Measurements from ENCODE around the gene DGCR8. TPM values are rescaled to one million over a fixed set of nuclear protein-coding genes. Genes with fewer than 3 reads are reported as not detected.

The DGCR8 gene
- total RNA-seq, 4 donors from 2014 or later: 16.9 to 27.6 (median 25.5) TPM

DNA sequence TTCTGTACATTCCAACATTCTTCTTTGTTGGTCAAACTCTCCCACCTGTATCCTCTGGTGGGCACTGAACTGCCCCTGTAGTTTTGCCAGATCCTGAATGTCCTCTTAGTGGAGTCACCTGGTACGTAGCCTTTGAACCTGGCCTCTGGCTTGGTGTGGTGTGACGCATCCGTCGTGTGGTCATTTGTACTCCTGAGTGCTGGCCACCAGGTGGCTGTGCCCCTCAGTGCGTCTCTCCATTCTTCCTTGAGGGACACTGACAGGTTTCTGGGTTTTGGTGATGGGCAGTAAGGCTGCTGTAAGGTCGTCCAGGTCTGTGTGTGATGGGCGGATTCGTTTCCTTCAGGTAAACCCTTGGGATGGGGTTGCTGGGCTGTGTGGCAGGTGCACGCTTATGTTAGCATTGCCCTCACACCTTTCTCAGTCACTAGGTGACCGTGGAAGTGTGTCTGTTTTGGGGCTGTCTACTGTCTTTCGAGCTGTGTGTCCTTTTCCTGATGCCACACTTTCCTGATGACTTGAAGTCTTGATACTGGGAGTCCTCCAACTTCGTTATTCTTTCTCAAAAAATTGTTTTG is 22.3 kb downstream of the DGCR8 start:
- 74 to 78% methylated on average over 3 to 4 of the region's 12 CpGs for WGBS, 2 donors (ENCODE audit: low coverage in 1 of 2)
- no peak overlapping the region for H3K4me3 ChIP-seq
- H3K36me3 ChIP-seq: peaks cover 0 to 98% of the 10 kb centered on the region in 2 donors
- TF ChIP-seq, protein P1, sequence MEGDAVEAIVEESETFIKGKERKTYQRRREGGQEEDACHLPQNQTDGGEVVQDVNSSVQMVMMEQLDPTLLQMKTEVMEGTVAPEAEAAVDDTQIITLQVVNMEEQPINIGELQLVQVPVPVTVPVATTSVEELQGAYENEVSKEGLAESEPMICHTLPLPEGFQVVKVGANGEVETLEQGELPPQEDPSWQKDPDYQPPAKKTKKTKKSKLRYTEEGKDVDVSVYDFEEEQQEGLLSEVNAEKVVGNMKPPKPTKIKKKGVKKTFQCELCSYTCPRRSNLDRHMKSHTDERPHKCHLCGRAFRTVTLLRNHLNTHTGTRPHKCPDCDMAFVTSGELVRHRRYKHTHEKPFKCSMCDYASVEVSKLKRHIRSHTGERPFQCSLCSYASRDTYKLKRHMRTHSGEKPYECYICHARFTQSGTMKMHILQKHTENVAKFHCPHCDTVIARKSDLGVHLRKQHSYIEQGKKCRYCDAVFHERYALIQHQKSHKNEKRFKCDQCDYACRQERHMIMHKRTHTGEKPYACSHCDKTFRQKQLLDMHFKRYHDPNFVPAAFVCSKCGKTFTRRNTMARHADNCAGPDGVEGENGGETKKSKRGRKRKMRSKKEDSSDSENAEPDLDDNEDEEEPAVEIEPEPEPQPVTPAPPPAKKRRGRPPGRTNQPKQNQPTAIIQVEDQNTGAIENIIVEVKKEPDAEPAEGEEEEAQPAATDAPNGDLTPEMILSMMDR (IDR thresholded peaks at IDR 0.05): no peak
- TF ChIP-seq POLR2A (IDR thresholded peaks at IDR 0.05): no peak
- no peak for TF ChIP-seq POLR2AphosphoS5 (IDR thresholded peaks at IDR 0.05)
- no peak for TF ChIP-seq EP300 (IDR thresholded peaks at IDR 0.05)
- no peaks in the 10 kb centered on the region for H3K27me3 ChIP-seq
- no peaks in the 10 kb centered on the region for H3K9me3 ChIP-seq
- H3K4me1 ChIP-seq: no peaks in the 10 kb centered on the region
- ATAC-seq: no peak
- H3K27ac ChIP-seq: no peak overlapping the region

- WGBS, 2 donors (ENCODE audit: low coverage in 1 of 2): 90% methylated on average over 3 of the region's 7 CpGs; no CpG with 5 or more reads in 1 of the 2 donors
- no peak overlapping the region for H3K4me3 ChIP-seq
- no peaks in the 10 kb centered on the region for H3K27me3 ChIP-seq
- H3K4me1 ChIP-seq: no peaks in the 10 kb centered on the region
- no peak overlapping the region for H3K27ac ChIP-seq
- no peak for ATAC-seq
- no peaks in the 10 kb centered on the region for H3K9me3 ChIP-seq
- H3K36me3 ChIP-seq: peaks cover 0 to 98% of the 10 kb centered on the region in 2 donors
- TF ChIP-seq, protein P1 (IDR thresholded peaks at IDR 0.05): no peak
- TF ChIP-seq POLR2A (IDR thresholded peaks at IDR 0.05): no peak
- no peak for TF ChIP-seq POLR2AphosphoS5 (IDR thresholded peaks at IDR 0.05)
- no peak for TF ChIP-seq EP300 (IDR thresholded peaks at IDR 0.05)
Measured at GRCh38 chr22:20105456-20106204, 25.6 kb downstream of the DGCR8 start.

DNA sequence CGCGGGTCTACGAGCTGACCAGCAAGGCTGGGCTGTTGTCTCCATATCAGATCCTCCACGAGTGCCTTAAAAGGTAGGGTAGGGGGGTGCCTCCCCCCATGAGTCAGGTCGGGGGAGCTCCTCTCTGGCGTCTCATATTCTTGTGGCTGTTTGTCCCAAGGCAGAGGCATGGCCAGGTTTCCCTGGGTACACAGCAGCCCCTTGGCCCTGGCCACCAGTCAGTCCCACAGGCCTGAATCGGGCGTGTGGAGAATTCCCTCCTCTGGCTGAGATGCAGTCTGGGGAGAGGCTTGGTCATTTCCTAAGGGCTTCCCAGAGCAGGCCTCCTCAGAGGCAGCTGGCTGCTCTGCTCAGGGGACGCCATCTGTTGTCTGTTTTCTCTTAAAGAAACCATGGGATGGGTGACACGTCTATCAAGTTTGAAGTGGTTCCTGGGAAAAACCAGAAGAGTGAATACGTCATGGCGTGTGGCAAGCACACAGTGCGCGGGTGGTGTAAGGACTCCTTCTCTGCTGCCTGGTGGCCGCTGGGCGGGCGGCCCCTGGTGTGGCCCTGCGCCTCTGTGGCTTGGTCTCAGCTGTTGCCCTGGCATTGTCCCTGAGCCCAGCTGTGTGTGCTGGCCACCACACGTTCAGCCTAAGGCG is 26.3 kb downstream of the DGCR8 start:
- TF ChIP-seq EP300 (IDR thresholded peaks at IDR 0.05) (no peak), POLR2AphosphoS5 (IDR thresholded peaks at IDR 0.05) (no peak), POLR2A (IDR thresholded peaks at IDR 0.05) (no peak)
- TF ChIP-seq, protein P1 (IDR thresholded peaks at IDR 0.05): no peak
- no peaks in the 10 kb centered on the region for H3K9me3 ChIP-seq
- no peaks in the 10 kb centered on the region for H3K27me3 ChIP-seq
- H3K36me3 ChIP-seq: peaks cover 0 to 98% of the 10 kb centered on the region in 2 donors
- H3K4me3 ChIP-seq: no peak overlapping the region
- 75% methylated on average over 5 of the region's 20 CpGs; no CpG with 5 or more reads in 1 of the 2 donors for WGBS, 2 donors (ENCODE audit: low coverage in 1 of 2)
- H3K27ac ChIP-seq: no peak overlapping the region
- no peak for ATAC-seq
- H3K4me1 ChIP-seq: no peaks in the 10 kb centered on the region

GRCh38 chr22:20106849-20107237 is 26.8 kb downstream of the DGCR8 start:
- ATAC-seq: no peak
- no peaks in the 10 kb centered on the region for H3K9me3 ChIP-seq
- H3K27ac ChIP-seq: no peak overlapping the region
- no peak for TF ChIP-seq POLR2AphosphoS5 (IDR thresholded peaks at IDR 0.05)
- H3K4me3 ChIP-seq: no peak overlapping the region
- WGBS, 2 donors (ENCODE audit: low coverage in 1 of 2): 86% methylated on average over 5 of the region's 10 CpGs; no CpG with 5 or more reads in 1 of the 2 donors
- H3K27me3 ChIP-seq: no peaks in the 10 kb centered on the region
- H3K36me3 ChIP-seq: peaks cover 0 to 98% of the 10 kb centered on the region in 2 donors
- no peaks in the 10 kb centered on the region for H3K4me1 ChIP-seq

GRCh38 chr22:20107471-20107901 is 27.4 kb downstream of the DGCR8 start:
- no CpG with 5 or more reads among the region's 7 CpGs for WGBS, 2 donors (ENCODE audit: low coverage in 1 of 2)
- Histone ChIP-seq H3K4me3 (no peak overlapping the region), H3K9me3 (no peaks in the 10 kb centered on the region), H3K27me3 (no peaks in the 10 kb centered on the region), H3K36me3 (peaks cover 0 to 98% of the 10 kb centered on the region in 2 donors), H3K27ac (no peak overlapping the region), H3K4me1 (no peaks in the 10 kb centered on the region)
- no peak for TF ChIP-seq POLR2AphosphoS5 (IDR thresholded peaks at IDR 0.05)
- TF ChIP-seq POLR2A (IDR thresholded peaks at IDR 0.05): no peak
- TF ChIP-seq, protein P1 (IDR thresholded peaks at IDR 0.05): no peak
- no peak for TF ChIP-seq EP300 (IDR thresholded peaks at IDR 0.05)
- ATAC-seq: no peak
